ENCODE measurements around the gene THEM5.

- TF ChIP-seq CTCF (IDR thresholded peaks at IDR 0.05 in 8 of 11, conservative IDR thresholded peaks at IDR 0.05 in 3 of 11) (no peak), POLR2A (IDR thresholded peaks at IDR 0.05) (no peak)
Observed at GRCh38 chr1:151825751-151826660, 27.5 kb downstream of the THEM5 start.

All from spleen (tissue), 7 donors.